DOHH2 (cell line): ENCODE results near the gene APC.

ENCODE experiments used
- H3F3A ChIP-seq: fragments of 200-600 bp; sonication (generic), shearing (Covaris generic); 2 replicates; pipeline ENCODE4 v1.6.0; 2016; ENCODE audit warnings: antibody characterized with exemption, mild to moderate bottlenecking; ENCODE audit not compliant: control insufficient read depth, insufficient read depth
- H3K27ac ChIP-seq: fragments of 200-600 bp; sonication (generic); 2 replicates; pipeline ENCODE4 v1.5.1; 2014; ENCODE audit warnings: low read depth, mild to moderate bottlenecking, low read length, moderate library complexity
- H3K27me3 ChIP-seq: fragments of 200-600 bp; sonication (generic); 2 replicates; pipeline ENCODE4 v1.6.1; 2014; ENCODE audit warnings: mild to moderate bottlenecking, low read length, mixed read lengths; ENCODE audit not compliant: control insufficient read depth
- H3K36me3 ChIP-seq: fragments of 200-600 bp; sonication (generic); 2 replicates; pipeline ENCODE4 v1.6.1; 2014; ENCODE audit warnings: mild to moderate bottlenecking, low read length, moderate library complexity, mixed read lengths; ENCODE audit not compliant: control insufficient read depth
- H3K4me1 ChIP-seq: fragments of 200-600 bp; sonication (generic); 2 replicates; pipeline ENCODE4 v1.6.1; 2014; ENCODE audit warnings: mild to moderate bottlenecking, low read length, mixed read lengths; ENCODE audit not compliant: control insufficient read depth
- H3K4me2 ChIP-seq: fragments of 200-600 bp; sonication (generic); 2 replicates; pipeline ENCODE4 v1.6.0; 2014; ENCODE audit warnings: mild to moderate bottlenecking, low read length, moderate library complexity
- H3K4me3 ChIP-seq: fragments of 200-600 bp; sonication (generic); 2 replicates; pipeline ENCODE4 v1.5.1; 2014; ENCODE audit warnings: mild to moderate bottlenecking, low read length, mixed read lengths
- H3K79me2 ChIP-seq: fragments of 200-600 bp; sonication (generic); 2 replicates; pipeline ENCODE4 v1.6.1; 2014; ENCODE audit warnings: mild to moderate bottlenecking, low read length, mixed read lengths; ENCODE audit not compliant: control insufficient read depth
- H3K9me2 ChIP-seq: fragments of 200-600 bp; sonication (generic); replicated peaks from 2 replicates; pipeline ENCODE4 v1.6.1; 2014; ENCODE audit warnings: mild to moderate bottlenecking, low read length, mixed read lengths; ENCODE audit not compliant: control insufficient read depth
- H3K9me3 ChIP-seq: fragments of 200-600 bp; sonication (generic); 2 replicates; pipeline ENCODE4 v1.6.1; 2014; ENCODE audit warnings: antibody characterized with exemption, low read length, mixed read lengths; ENCODE audit not compliant: control insufficient read depth, insufficient read depth
- H4K20me1 ChIP-seq: fragments of 200-600 bp; sonication (generic); 2 replicates; pipeline ENCODE4 v1.6.0; 2014; ENCODE audit warnings: low read depth, mild to moderate bottlenecking, antibody characterized with exemption, low read length, moderate library complexity; ENCODE audit not compliant: control insufficient read depth, insufficient read depth
- CTCF ChIP-seq: fragments of 200-600 bp; sonication (generic); IDR thresholded peaks from one replicate; pipeline ENCODE4 v1.5.1; 2014; ENCODE audit warnings: antibody characterized with exemption, mild to moderate bottlenecking, low read depth, low read length; ENCODE audit not compliant: poor library complexity, severe bottlenecking
- EZH2phosphoT487 ChIP-seq: fragments of 200-600 bp; sonication (generic); IDR thresholded peaks from 2 replicates; pipeline ENCODE4 v1.6.1; 2017; ENCODE audit warnings: borderline replicate concordance, mild to moderate bottlenecking, antibody characterized with exemption, low read length, moderate library complexity, mixed read lengths

The APC gene

GRCh38 chr5:112735702-112736101, 2.0 kb upstream of the APC start:
- H3K4me1 ChIP-seq: peaks cover 33% of the 10 kb centered on the region
- H3K9me2 ChIP-seq: no peaks in the 10 kb centered on the region
- peaks cover 4% of the 10 kb centered on the region; the same call in 1 of the 2 replicates for H3F3A ChIP-seq
- H3K4me2 ChIP-seq: no peak overlapping the region
- no peaks in the 10 kb centered on the region for H3K36me3 ChIP-seq
- no peaks in the 10 kb centered on the region for H3K27me3 ChIP-seq
- no peaks in the 10 kb centered on the region for H4K20me1 ChIP-seq
- H3K79me2 ChIP-seq: peaks cover 33% of the 10 kb centered on the region
- H3K27ac ChIP-seq: no peak overlapping the region
- no peak overlapping the region for H3K4me3 ChIP-seq
- TF ChIP-seq CTCF (no peak), EZH2phosphoT487 (no peak)
- no peaks in the 10 kb centered on the region for H3K9me3 ChIP-seq

GRCh38 chr5:112737070-112737462, 619 bp upstream of the APC start:
- no peaks in the 10 kb centered on the region for H3K27me3 ChIP-seq
- peak overlapping the region; percentile 69 for H3K4me2 ChIP-seq
- no peak overlapping the region for H3K27ac ChIP-seq
- H3K4me3 ChIP-seq: peak overlapping the region; percentile 78
- H3K9me3 ChIP-seq: no peaks in the 10 kb centered on the region
- H3K36me3 ChIP-seq: no peaks in the 10 kb centered on the region
- H3K9me2 ChIP-seq: no peaks in the 10 kb centered on the region
- peaks cover 4% of the 10 kb centered on the region; the same call in 1 of the 2 replicates for H3F3A ChIP-seq
- TF ChIP-seq EZH2phosphoT487: no peak
- TF ChIP-seq CTCF: no peak
- H4K20me1 ChIP-seq: no peaks in the 10 kb centered on the region
- H3K79me2 ChIP-seq: peaks cover 34% of the 10 kb centered on the region
- H3K4me1 ChIP-seq: peaks cover 33% of the 10 kb centered on the region

GRCh38 chr5:112738191-112738560, 491 bp downstream of the APC start:
- Histone ChIP-seq H3K4me1 (peaks cover 33% of the 10 kb centered on the region), H4K20me1 (no peaks in the 10 kb centered on the region), H3F3A (peaks cover 4% of the 10 kb centered on the region; the same call in 1 of the 2 replicates), H3K79me2 (peaks cover 33% of the 10 kb centered on the region), H3K9me2 (no peaks in the 10 kb centered on the region), H3K27me3 (no peaks in the 10 kb centered on the region), H3K9me3 (no peaks in the 10 kb centered on the region), H3K36me3 (no peaks in the 10 kb centered on the region), H3K4me3 (peak overlapping the region; percentile 78), H3K4me2 (peak overlapping the region; percentile 69), H3K27ac (no peak overlapping the region)
- no peak for TF ChIP-seq EZH2phosphoT487
- TF ChIP-seq CTCF: no peak
